Measurements from ENCODE around the gene SLC8A2.
A peak's percentile ranks its signal among the peaks of the same experiment; 100 is the strongest.

Gene SLC8A2

GRCh38 chr19:47447470-47448359 is 24.0 kb downstream of the SLC8A2 start:
- DNase-seq, result peak; percentile 50

- peak; percentile 22 for DNase-seq
These were observed 24.9 kb downstream of the SLC8A2 start for GRCh38 chr19:47446534-47447469.

DNA sequence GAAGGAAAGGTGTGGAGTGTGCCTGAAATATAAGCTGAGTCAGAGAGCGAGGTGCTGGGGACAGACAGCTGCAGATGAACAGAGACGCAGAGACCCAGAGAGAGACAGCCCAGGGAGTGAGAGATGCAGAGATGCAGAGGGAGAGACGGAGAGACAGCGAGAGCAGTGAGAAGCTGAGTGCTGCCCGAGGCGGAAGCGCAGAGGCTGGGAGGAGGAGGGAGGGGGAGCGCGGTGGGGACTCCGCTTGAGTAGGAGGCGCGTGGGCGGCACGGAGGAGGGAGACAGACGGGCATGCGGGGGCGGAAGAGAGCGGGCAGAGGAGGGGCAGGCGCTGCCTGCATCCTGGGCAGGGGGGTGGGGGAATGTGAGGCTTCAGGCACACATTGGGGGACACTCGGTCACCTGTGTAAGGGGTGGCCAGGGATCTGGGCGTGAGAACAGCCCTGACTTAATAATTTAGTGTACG is 25.7 kb downstream of the SLC8A2 start:
- peak; percentile 21 for DNase-seq

DNA sequence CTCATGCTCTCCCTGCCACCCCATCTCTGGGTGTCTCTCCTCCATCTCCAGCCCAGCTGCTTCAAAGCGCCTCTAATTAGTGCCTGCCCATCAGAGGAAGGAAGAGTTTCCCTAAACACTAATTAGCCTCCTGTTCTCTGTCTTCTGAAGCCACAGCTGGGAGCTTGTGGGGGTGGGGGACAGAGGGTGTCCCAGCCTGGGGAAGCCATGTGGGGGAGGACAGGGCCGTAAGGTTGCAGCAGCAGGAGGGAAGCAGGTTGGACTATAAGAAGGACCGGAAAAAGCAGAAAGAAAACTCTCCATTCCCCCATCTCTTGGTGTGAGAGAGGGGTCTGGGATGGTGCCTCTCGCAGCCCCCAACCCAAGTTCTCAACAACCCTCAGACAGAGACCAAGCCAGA is 26.2 kb downstream of the SLC8A2 start:
- DNase-seq, result no peak

GRCh38 chr19:47444388-47444821 is 27.3 kb downstream of the SLC8A2 start:
- no peak for DNase-seq

DNA sequence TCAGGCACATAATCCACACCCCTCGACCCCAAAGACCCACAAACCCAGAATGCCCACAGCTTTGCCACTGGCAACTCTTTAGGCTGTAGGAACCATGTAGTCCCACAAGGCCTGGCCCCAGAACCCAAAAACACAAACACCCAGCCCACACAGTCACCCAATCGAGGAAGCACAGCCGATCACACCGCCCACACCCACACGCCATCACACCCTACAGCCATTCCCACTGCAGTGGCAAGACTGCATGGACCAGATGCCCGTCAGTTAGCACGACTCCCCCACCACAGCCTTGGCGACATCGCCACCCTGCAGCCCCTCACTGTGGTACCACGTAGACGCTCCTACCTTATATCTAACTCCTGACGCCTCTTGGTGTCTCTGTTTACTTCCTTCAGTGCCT is 28.4 kb downstream of the SLC8A2 start:
- DNase-seq, result no peak

- no peak for DNase-seq
These were observed 32.9 kb downstream of the SLC8A2 start for GRCh38 chr19:47438793-47439220.

- DNase-seq, result no peak
These were observed 34.2 kb downstream of the SLC8A2 start for GRCh38 chr19:47437500-47437899.

DNA sequence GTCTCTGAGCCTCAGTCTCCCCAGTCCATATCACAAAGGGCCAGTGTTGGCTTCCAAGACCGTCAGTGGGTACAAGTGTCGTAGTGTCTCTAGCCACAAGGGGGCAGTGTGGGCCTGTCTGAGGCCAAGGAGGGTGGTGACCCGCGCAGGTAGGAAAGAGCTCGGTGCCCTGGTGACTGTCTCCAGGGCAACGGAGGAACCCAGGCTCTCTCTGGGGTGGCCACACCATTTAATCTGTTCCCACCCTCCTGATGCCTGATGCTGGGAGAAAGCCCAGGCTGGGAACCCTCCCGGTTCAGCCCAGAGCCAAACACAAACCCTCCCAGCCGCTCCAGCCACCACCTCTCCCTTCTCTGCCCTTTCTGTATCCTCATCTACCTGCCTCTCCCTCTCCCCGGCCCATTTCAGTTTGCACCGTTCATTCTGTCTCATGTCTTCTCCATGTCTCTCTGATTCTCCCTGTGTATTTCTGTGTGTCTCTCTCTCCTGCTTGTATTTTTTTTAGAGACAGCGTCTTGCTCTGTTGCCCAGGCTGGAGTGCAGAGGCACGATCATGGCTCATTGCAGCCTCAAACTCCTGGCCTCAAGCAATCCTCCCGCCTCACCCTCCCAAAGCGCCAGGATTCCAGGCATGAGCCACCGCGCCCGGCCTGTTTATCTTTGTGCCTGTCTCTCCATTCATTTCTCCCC is 34.8 kb downstream of the SLC8A2 start:
- DNase-seq, result peak; percentile 85

DNA sequence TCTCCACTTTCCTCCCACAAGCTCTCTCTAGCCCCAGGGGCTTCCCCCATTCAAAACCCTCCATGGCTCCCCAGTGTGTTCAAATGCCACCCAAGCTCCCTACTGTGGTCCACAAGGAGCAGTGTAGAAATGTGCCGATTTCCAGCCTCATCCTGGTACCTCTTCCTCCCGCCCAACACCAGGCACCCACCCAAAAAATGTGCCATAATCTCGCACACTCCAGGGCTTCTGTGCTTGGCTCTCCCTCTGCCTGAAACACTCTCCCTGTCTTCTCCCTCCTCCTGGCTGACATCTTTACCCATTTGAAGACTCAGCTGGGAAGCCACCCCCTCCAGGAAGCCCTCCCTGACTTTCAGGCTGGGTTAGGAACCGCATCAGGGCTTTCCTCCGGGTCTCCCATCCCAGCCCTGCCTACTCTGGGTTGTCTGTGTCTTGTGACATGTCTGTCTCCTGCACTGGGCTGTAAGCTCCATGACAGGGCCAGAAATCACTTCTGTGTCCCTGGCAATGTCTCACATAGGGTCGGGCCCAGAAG is 35.7 kb downstream of the SLC8A2 start:
- no peak for DNase-seq

DNA sequence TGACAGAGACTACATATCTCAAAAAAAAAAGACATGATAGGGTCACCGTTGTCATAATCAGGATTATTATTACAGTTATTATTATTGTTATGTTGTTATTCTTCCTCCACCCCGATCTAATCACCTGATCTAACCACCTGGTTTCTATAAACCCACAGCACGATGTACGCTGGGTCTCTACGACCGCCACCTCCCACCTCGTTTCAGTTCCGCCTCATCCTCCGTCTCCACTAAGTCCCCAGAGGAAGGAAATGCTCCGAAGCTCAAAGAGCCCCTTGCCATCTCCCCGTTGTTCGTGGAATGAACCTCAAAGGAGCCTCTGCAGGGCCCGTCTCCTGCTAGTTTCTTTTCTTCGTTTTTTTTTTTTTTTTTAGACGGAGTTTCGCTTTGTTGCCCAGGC is 36.5 kb downstream of the SLC8A2 start:
- no peak for DNase-seq

- DNase-seq, result no peak
These were observed 37.6 kb downstream of the SLC8A2 start for GRCh38 chr19:47434088-47434487.

- DNase-seq, result peak; percentile 22
These were observed 38.6 kb downstream of the SLC8A2 start for GRCh38 chr19:47433121-47433520.

DNA sequence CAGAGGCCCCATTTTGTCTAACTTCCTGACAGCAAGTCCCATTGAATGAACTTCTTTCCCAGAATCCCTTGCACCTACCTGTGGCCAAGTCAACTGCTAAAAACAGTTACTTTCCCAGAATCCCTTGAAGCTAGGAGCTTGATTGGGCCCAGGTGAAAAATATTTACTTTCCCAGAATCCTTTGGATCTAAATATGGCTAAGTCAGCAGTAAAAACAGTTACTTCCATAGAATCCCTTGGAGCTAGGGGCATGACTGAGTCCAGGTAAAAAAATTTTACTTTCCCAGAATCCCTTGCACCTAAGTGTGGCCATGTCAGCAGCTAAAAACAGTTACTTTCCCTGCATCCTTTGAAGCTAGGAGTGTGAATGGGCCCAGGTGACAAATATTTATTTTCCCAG is 39.2 kb downstream of the SLC8A2 start:
- no peak for DNase-seq

DNA sequence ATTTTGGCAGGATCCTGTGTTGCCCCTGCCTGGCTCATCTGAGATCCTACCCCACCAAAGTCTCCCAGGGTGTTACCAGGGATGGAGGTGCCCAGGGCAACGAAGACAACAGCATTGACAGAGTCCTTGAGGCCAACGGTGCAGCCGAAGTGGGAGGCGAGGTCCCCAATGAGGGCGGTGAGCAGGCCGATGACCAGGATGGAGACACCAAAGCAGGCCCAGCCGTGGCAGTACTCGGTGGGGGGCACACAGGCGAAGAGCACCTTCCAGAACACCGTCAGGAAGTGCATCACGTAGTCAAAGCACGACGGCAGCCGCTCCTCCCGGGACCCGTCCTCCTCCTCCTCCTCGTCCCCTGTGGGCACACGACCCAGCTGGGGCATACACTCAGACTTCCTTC is 39.6 kb downstream of the SLC8A2 start:
- DNase-seq, result no peak

DNA sequence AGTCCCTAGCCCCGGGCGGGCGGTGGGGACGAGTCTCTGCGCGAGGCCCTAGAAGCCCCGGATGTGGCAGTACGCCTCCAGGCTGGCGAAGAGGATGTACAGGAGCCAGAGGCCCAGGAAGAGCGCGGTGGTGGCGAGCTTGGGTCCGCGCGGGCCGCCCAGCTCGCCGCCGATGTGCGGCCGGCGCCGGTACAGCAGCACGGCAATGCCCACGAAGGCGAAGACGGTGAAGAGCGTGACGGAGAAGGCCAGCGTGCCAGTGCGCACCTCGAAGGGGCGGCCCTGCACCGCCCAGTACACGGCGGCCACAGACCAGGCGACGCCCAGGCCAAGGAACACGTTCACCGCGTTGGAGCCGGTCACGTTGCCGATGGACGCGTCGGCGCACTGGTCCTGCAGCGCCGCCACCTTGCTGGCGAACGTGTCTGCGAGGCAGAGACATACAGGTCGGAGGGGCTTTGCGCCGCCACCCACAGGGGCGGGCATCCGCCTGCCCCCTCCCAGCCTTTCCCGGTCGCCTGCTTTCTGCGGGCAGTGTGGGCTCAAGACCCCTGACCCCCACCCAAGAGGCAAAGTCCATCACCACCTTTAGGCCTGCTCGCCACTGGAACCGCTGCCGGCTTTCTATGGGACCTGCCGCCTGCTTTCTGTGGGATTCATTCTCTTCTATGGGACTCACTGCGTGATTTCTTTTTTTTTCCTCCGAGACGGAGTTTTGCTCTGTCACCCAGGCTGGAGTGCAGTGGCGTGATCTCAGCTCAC is 41.5 kb downstream of the SLC8A2 start:
- peak; percentile 56 for DNase-seq

GRCh38 chr19:47429140-47429793 is 42.4 kb downstream of the SLC8A2 start:
- no peak for DNase-seq

GRCh38 chr19:47428177-47428894 is 43.4 kb downstream of the SLC8A2 start:
- peak; percentile 88 for DNase-seq

GRCh38 chr19:47427241-47428176 is 44.2 kb downstream of the SLC8A2 start:
- DNase-seq, result peak; percentile 63

Measured in suppressor macrophage treated with lipopolysaccharide for 4 hours (primary cell).